Stimulated activated memory B cell treated with anti-CD40 and anti-IgM and Interleukin-4, amounts not matched to agents 10 μg/mL and 1 μg/mL and 100 μg/mL, for 72 hours (primary cell): Measurements from ENCODE around the gene PRKCH.
A peak's percentile ranks its signal among the peaks of the same experiment; 100 is the strongest.

ENCODE experiments used
- ATAC-seq: fragments of 150-1000 bp; cut with Tn5 transposase; 2 replicates; pipeline ENCODE4 v1.10.0; 2021
- H3K27ac Mint-ChIP-seq: one replicate; pipeline ENCODE4 v1.8.0; 2022; ENCODE audit warnings: mild to moderate bottlenecking, mixed read lengths
- H3K27me3 Mint-ChIP-seq: one replicate; pipeline ENCODE4 v1.8.0; 2022; ENCODE audit warnings: mixed read lengths
- H3K36me3 Mint-ChIP-seq: one replicate; pipeline ENCODE4 v1.8.0; 2022; ENCODE audit warnings: mixed read lengths
- H3K4me1 Mint-ChIP-seq: one replicate; pipeline ENCODE4 v1.8.0; 2022; ENCODE audit warnings: mixed read lengths
- H3K4me3 Mint-ChIP-seq: one replicate; pipeline ENCODE4 v1.8.0; 2022; ENCODE audit warnings: mild to moderate bottlenecking, moderate library complexity, mixed read lengths
- H3K9me3 Mint-ChIP-seq: one replicate; pipeline ENCODE4 v1.8.0; 2022; ENCODE audit warnings: mixed read lengths

PRKCH gene

GRCh38 chr14:61585598-61586543 lies 264.5 kb downstream of the PRKCH start:
- H3K27ac Mint-ChIP-seq = peak overlapping the region; percentile 26
- H3K4me3 Mint-ChIP-seq = no peak overlapping the region
- no peaks in the 10 kb centered on the region for H3K27me3 Mint-ChIP-seq
- ATAC-seq = no peak
- H3K36me3 Mint-ChIP-seq = no peaks in the 10 kb centered on the region
- H3K9me3 Mint-ChIP-seq = no peaks in the 10 kb centered on the region
- H3K4me1 Mint-ChIP-seq = peaks cover 17% of the 10 kb centered on the region

DNA sequence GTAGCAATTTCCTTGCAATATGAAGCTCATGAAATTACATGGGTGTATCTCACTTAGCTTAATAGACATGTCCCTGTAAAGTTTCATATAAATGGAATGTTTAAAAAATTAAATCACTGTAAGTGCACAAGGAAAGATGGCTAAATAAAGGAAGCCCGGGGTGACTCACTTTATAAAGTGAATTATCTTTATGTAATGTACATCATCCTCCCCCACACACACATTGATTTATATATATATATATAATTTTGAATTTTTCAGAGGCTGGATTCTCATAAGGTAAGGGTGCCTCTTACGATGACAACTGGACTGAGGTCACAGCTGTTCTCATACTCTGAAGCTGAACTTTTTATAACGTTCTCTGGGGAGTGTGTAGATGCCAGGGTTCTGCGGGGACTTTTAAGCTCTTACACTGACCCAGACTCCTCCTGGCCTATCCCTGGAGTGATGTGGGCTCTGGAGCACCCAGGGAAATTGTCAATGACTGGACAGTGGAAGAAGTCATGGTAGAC lies 265.2 kb downstream of the PRKCH start:
- Mint-ChIP-seq H3K4me1 (peaks cover 17% of the 10 kb centered on the region), H3K27ac (no peak overlapping the region), H3K9me3 (no peaks in the 10 kb centered on the region), H3K4me3 (no peak overlapping the region), H3K36me3 (no peaks in the 10 kb centered on the region), H3K27me3 (no peaks in the 10 kb centered on the region)
- ATAC-seq = no peak

GRCh38 chr14:61587081-61587713 lies 265.8 kb downstream of the PRKCH start:
- peaks cover 17% of the 10 kb centered on the region for H3K4me1 Mint-ChIP-seq
- H3K4me3 Mint-ChIP-seq = no peak overlapping the region
- no peak for ATAC-seq
- no peaks in the 10 kb centered on the region for H3K27me3 Mint-ChIP-seq
- no peaks in the 10 kb centered on the region for H3K36me3 Mint-ChIP-seq
- peaks cover under 1% of the 10 kb centered on the region for H3K9me3 Mint-ChIP-seq
- no peak overlapping the region for H3K27ac Mint-ChIP-seq

DNA sequence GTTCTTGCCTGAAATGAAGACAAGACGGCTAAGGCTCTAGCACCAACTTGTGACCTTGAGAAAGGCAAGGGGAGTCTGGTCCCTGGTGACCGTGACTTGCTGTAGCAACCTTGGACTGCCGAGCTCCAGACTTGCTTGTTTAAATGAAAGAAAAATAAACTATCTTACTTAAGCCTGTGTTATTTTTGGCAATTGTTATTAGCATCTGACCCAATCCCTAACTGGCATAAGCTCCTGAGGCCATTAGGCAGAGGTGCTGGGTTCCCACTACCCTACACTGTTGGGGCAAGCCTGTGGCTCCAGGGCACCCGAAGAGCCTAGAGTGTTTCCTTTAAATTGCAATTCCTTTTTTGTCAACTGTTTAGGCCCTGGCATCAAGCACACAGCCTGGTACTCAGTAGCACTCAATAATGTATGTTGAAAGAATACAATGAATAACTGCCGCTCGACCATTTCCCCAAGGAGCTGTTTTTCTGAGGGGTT lies 267.1 kb downstream of the PRKCH start:
- Mint-ChIP-seq H3K9me3 (peaks cover 4% of the 10 kb centered on the region), H3K4me1 (peaks cover 18% of the 10 kb centered on the region), H3K36me3 (no peaks in the 10 kb centered on the region), H3K27ac (peak overlapping the region; percentile 21), H3K4me3 (no peak overlapping the region), H3K27me3 (no peaks in the 10 kb centered on the region)
- ATAC-seq = no peak

- Mint-ChIP-seq H3K27me3 (no peaks in the 10 kb centered on the region), H3K27ac (no peak overlapping the region), H3K9me3 (peaks cover 4% of the 10 kb centered on the region), H3K36me3 (no peaks in the 10 kb centered on the region), H3K4me3 (no peak overlapping the region), H3K4me1 (peaks cover 33% of the 10 kb centered on the region)
- ATAC-seq = no peak
Observed at GRCh38 chr14:61589691-61590581, 268.6 kb downstream of the PRKCH start.

GRCh38 chr14:61591862-61592261 lies 270.5 kb downstream of the PRKCH start:
- Mint-ChIP-seq H3K36me3 (no peaks in the 10 kb centered on the region), H3K4me1 (peaks cover 47% of the 10 kb centered on the region), H3K27me3 (no peaks in the 10 kb centered on the region), H3K4me3 (no peak overlapping the region), H3K9me3 (peaks cover 4% of the 10 kb centered on the region), H3K27ac (no peak overlapping the region)
- peak; percentile 57 for ATAC-seq

DNA sequence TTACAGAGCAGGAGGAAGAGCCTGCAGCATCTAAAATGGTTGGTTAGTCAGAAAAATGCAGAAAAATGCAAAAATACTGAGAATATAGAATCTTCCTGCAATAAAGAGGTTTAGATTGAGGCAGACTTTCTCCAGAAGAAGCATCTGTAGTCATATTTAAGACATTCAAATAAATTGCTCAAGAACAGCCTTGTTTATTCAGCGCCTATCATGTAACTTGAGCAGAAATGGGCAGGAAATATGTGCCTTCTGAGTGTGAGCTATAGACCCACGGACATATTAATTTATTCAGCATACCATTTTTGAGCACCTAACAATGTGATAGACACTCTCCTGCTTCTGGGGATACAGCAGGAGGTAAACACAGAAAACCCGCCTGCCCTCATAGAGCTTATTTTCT lies 272.0 kb downstream of the PRKCH start:
- Mint-ChIP-seq H3K4me1 (peaks cover 50% of the 10 kb centered on the region), H3K27ac (peak overlapping the region; percentile 90), H3K4me3 (no peak overlapping the region), H3K36me3 (no peaks in the 10 kb centered on the region), H3K27me3 (no peaks in the 10 kb centered on the region), H3K9me3 (peaks cover 4% of the 10 kb centered on the region)
- no peak for ATAC-seq

- no peak overlapping the region for H3K4me3 Mint-ChIP-seq
Observed at GRCh38 chr14:61596990-61597389, 275.6 kb downstream of the PRKCH start.

GRCh38 chr14:61598980-61599379 lies 277.6 kb downstream of the PRKCH start:
- H3K4me1 Mint-ChIP-seq = peaks cover 44% of the 10 kb centered on the region
- peak overlapping the region; percentile 16 for H3K27ac Mint-ChIP-seq
- no peaks in the 10 kb centered on the region for H3K36me3 Mint-ChIP-seq
- no peaks in the 10 kb centered on the region for H3K9me3 Mint-ChIP-seq
- no peaks in the 10 kb centered on the region for H3K27me3 Mint-ChIP-seq
- ATAC-seq = peak; percentile 76
- no peak overlapping the region for H3K4me3 Mint-ChIP-seq

More at GRCh38 chr14:61596990-61597389, 275.6 kb downstream of the PRKCH start:
- peaks cover 4% of the 10 kb centered on the region for H3K9me3 Mint-ChIP-seq
- no peaks in the 10 kb centered on the region for H3K27me3 Mint-ChIP-seq
- H3K4me1 Mint-ChIP-seq = peaks cover 44% of the 10 kb centered on the region
- H3K36me3 Mint-ChIP-seq = no peaks in the 10 kb centered on the region
- no peak for ATAC-seq
- no peak overlapping the region for H3K27ac Mint-ChIP-seq

DNA sequence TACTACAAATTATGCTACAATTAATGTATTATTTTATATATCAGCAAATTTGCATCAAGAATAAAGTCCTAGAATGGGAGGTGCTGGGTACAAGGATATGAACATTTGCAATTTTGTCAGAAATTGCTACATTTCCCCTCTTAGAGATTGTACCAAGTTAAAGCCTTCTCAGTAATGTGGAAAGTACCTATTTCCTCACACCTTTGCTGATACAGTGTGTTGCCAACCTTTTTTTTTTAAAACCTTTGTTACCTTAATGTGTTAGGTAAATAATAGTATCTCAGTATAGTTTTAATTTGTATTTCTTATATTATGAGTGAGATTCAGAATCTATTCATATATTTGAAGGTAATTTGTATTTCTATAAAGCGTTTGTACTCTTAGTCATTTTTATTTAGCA lies 278.6 kb downstream of the PRKCH start:
- Mint-ChIP-seq H3K9me3 (no peaks in the 10 kb centered on the region), H3K4me1 (peaks cover 35% of the 10 kb centered on the region), H3K27ac (no peak overlapping the region), H3K36me3 (no peaks in the 10 kb centered on the region), H3K4me3 (no peak overlapping the region), H3K27me3 (no peaks in the 10 kb centered on the region)
- ATAC-seq = no peak
